ENCODE measurements around the gene HOOK2.

Gene HOOK2

DNA sequence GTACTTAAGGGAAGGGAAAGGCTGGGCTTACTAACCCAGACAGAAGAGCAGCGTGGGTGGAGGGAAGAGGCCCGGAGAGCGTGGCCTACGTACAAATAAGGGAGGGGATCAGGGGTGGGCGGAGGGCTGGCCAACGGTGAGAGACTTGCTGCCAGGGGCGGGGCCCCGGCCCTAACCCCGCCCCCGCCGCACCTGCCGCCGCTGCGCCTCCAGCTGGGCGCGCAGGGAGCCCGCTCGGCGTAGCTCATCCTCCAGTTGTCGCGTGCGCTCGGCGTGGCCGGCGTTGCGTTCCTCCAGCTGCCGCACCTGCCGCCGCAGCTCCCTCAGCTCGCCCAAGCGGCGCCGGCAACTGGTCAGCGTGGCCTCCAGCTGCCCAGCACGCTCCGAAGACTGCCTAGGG, 5.7 kb downstream of the HOOK2 start:
- TF ChIP-seq, protein P1, sequence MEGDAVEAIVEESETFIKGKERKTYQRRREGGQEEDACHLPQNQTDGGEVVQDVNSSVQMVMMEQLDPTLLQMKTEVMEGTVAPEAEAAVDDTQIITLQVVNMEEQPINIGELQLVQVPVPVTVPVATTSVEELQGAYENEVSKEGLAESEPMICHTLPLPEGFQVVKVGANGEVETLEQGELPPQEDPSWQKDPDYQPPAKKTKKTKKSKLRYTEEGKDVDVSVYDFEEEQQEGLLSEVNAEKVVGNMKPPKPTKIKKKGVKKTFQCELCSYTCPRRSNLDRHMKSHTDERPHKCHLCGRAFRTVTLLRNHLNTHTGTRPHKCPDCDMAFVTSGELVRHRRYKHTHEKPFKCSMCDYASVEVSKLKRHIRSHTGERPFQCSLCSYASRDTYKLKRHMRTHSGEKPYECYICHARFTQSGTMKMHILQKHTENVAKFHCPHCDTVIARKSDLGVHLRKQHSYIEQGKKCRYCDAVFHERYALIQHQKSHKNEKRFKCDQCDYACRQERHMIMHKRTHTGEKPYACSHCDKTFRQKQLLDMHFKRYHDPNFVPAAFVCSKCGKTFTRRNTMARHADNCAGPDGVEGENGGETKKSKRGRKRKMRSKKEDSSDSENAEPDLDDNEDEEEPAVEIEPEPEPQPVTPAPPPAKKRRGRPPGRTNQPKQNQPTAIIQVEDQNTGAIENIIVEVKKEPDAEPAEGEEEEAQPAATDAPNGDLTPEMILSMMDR (IDR thresholded peaks at IDR 0.05): no peak

- TF ChIP-seq, protein P1 (IDR thresholded peaks at IDR 0.05): no peak
These were observed 7.7 kb downstream of the HOOK2 start for GRCh38 chr19:12767666-12768065.

- TF ChIP-seq, protein P1 (IDR thresholded peaks at IDR 0.05): no peak
These were observed 8.2 kb downstream of the HOOK2 start for GRCh38 chr19:12767150-12767549.

- TF ChIP-seq, protein P1 (IDR thresholded peaks at IDR 0.05): peak; percentile 76
These were observed 9.3 kb downstream of the HOOK2 start for GRCh38 chr19:12766051-12766521.

DNA sequence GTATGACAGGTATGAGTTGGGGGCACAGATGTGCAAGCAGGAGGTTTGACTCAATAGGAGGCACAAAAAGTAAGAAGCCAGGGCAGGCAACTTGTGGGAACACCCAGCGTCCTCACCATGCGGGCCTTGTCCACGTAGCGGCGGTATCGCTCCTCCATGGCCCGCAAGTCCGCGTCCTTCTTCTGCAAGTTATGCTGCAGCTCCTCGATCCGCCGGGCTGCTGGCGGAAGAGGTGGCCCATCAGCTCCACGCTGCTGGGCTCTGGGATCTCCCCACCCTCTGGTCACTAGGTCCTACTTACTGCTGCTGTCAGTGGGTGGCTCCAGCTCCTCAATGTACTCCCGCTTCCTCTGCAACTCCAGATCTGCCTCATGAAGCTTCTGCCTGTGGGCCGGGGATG, 10.7 kb downstream of the HOOK2 start:
- TF ChIP-seq, protein P1 (IDR thresholded peaks at IDR 0.05): no peak

- TF ChIP-seq, protein P1 (IDR thresholded peaks at IDR 0.05): no peak
These were observed 12.3 kb downstream of the HOOK2 start for GRCh38 chr19:12763100-12763499.

DNA sequence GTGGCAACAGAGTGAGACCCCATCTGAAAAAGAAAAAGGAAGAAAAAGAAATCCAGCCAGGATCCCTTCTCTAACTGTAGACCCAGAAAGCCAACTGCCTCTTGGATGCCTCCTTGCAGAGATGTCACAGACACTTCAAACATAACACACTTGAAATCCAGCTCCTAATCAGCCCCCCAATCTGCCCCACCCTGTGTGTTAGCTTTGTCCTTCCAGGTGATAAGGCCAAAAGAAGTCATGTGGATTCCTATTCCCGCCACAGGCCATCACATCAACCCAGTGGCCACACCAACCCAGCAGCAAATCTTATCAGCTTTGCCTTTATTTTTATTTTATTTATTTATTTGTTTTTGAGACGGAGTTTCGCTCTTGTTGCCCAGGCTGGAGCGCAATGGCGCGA, 15.7 kb downstream of the HOOK2 start:
- TF ChIP-seq, protein P1 (IDR thresholded peaks at IDR 0.05): no peak
